RWPE1 (cell line): ENCODE results near the gene CASP10.
A peak's percentile ranks its signal among the peaks of the same experiment; 100 is the strongest.

ENCODE experiments used
- CTCF ChIA-PET: fragments of 350-600 bp; sonication (Branson Sonifier 250); formaldehyde crosslinking; extraction: SDS; loops from one replicate; lab custom pipeline; 2021; lab: Yijun Ruan, JAX
- POLR2A ChIA-PET: fragments of 400-600 bp; formaldehyde crosslinking; extraction: SDS; loops from one replicate; lab custom pipeline; 2020; ENCODE audit warnings: antibody characterized with exemption; ENCODE audit not compliant: low non-redundant PET; lab: Yijun Ruan, JAX
- DNase-seq: peaks from one replicate; pipeline ENCODE4 v3.0.0; 2012; ENCODE audit warnings: low spot score
- H3K27ac ChIP-seq: fragments of 450-650 bp; 2 replicates; pipeline ENCODE4 v1.5.1; 2017
- TF ChIP-seq, protein P1 (sequence below): fragments of 450-650 bp; conservative IDR thresholded peaks from 2 replicates; pipeline ENCODE4 v1.5.1; 2017; ENCODE audit warnings: low read depth, mild to moderate bottlenecking

Gene CASP10

DNA sequence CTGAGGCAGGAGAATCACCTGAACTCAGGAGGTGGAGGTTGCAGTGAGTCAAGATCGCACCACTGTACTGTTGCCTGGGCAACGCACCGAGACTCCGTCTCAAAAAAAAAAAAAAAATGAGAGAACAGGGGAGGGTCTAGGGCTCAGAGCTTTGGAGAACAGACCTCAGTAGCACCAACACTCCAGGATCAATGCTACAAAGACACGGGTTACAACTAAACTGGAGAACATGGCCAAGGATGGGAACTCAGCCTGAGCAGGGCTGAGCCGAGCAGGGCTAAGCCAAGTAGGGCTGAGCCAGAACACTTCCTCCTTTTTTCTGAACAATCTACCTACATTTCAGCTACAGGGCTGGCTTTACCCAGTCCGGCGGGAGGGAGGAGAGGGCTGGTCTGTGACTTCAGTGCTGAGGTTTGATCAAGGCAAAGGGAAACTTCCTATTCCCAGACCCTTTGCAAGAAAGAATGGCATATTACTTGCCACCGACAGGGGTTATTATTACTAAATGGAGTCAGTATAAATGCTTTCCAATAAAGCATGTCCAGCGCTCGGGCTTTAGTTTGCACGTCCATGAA lies 74.5 kb downstream of the CASP10 start:
- peak; percentile 44 for DNase-seq
- ChIA-PET CTCF (no interaction called here), POLR2A (no interaction called here)
- TF ChIP-seq, protein P1, sequence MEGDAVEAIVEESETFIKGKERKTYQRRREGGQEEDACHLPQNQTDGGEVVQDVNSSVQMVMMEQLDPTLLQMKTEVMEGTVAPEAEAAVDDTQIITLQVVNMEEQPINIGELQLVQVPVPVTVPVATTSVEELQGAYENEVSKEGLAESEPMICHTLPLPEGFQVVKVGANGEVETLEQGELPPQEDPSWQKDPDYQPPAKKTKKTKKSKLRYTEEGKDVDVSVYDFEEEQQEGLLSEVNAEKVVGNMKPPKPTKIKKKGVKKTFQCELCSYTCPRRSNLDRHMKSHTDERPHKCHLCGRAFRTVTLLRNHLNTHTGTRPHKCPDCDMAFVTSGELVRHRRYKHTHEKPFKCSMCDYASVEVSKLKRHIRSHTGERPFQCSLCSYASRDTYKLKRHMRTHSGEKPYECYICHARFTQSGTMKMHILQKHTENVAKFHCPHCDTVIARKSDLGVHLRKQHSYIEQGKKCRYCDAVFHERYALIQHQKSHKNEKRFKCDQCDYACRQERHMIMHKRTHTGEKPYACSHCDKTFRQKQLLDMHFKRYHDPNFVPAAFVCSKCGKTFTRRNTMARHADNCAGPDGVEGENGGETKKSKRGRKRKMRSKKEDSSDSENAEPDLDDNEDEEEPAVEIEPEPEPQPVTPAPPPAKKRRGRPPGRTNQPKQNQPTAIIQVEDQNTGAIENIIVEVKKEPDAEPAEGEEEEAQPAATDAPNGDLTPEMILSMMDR: no peak
- peak overlapping the region; percentile 98 for H3K27ac ChIP-seq

- ChIA-PET POLR2A (interaction anchor here (0.5 kb wide), 1 partner anchor 805 kb away, joined by 4 read pairs; no protein-coding TSS in a partner anchor), CTCF (interaction anchor here (0.6 kb wide), 1 partner anchor 968 kb away, joined by 4 read pairs; no protein-coding TSS in a partner anchor)
- TF ChIP-seq, protein P1: no peak
- DNase-seq: peak; percentile 87
- H3K27ac ChIP-seq: peak overlapping the region; percentile 98
These were observed 75.2 kb downstream of the CASP10 start for GRCh38 chr2:201257956-201258665.

- TF ChIP-seq, protein P1: no peak
- no peak for DNase-seq
- POLR2A ChIA-PET: interaction anchor here (0.5 kb wide), 1 partner anchor 804 kb away, joined by 4 read pairs; no protein-coding TSS in a partner anchor
- peak overlapping the region; percentile 98 for H3K27ac ChIP-seq
- CTCF ChIA-PET: interaction anchor here (0.6 kb wide), 1 partner anchor 967 kb away, joined by 4 read pairs; no protein-coding TSS in a partner anchor
These were observed 76.0 kb downstream of the CASP10 start for GRCh38 chr2:201258666-201259615.

DNA sequence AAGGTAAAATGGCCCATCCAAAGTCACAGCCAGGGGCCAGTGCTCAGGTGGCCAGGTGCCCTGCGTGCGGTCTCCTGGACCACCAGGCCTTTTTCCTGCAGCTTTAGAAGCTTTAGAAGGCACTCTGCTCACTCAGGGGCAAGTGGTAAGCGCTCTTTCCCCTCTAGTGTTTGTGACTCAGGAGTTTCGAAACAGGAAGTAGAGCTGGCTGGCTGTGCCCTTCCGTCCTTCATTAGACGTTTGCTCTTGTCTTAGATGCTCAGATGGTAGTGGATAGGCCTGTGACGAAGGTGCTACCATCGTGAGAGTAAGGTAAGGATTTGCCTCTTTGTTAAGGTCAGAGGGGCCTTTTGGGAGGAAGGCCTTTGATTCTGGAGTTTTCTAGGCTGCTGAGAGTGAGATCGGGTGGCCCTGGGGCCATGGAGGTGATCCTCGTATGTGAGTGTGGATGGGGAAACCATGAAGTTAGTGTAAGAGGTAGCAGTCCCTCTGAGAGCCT lies 77.4 kb downstream of the CASP10 start, which contains the start of gene CASP8:
CASP8 (plus strand) TSS at position 235 of the 499 bp plus-strand sequence. CDS start 5,951 bp downstream, outside the sequence.
- CTCF ChIA-PET: no interaction called here
- POLR2A ChIA-PET: no interaction called here
- TF ChIP-seq, protein P1: no peak
- peak; percentile 44 for DNase-seq
- peak within 1 kb of the TSS; percentile 98 for H3K27ac ChIP-seq

GRCh38 chr2:201261471-201261870 lies 78.5 kb downstream of the CASP10 start:
- DNase-seq: no peak
- 0 out of 2 replicates have a peak overlapping the region, but pooled peaks have one; percentile 66 for H3K27ac ChIP-seq
- TF ChIP-seq, protein P1: no peak
- ChIA-PET POLR2A (no interaction called here), CTCF (interaction anchor here (0.6 kb wide), 1 partner anchor 823 kb away, joined by 3 read pairs; no protein-coding TSS in a partner anchor)
